Liver (tissue), 9 donors: ENCODE data around the gene BMX. TPM values are rescaled to one million over a fixed set of nuclear protein-coding genes. Genes with fewer than 3 reads are reported as not detected.

Experiments
- DNase-seq: peaks from one replicate; pipeline ENCODE4 v3.0.0-alpha.2; 2017; ENCODE audit warnings: low spot score
- H3K27ac ChIP-seq, 2 donors: one replicate each; pipeline ENCODE4 v1.7.0; 2013; ENCODE audit warnings: inconsistent platforms in 2 of 2, low read length in 2 of 2, control low read depth in 1 of 2, low read depth in 1 of 2, mild to moderate bottlenecking in 1 of 2
- H3K27me3 ChIP-seq, 4 donors: one replicate each; pipeline versions ENCODE4 v1.6.1 to v1.7.0; 2013; ENCODE audit warnings: low read length in 3 of 4, inconsistent platforms in 1 of 4, mild to moderate bottlenecking in 1 of 4, moderate library complexity in 1 of 4; ENCODE audit not compliant: control insufficient read depth in 4 of 4, insufficient read depth in 4 of 4
- H3K36me3 ChIP-seq, 4 donors: one replicate each; pipeline versions ENCODE4 v1.6.1 to v1.7.0; 2013; ENCODE audit warnings: low read length in 3 of 4, mild to moderate bottlenecking in 3 of 4, low read depth in 1 of 4, moderate library complexity in 1 of 4; ENCODE audit not compliant: control insufficient read depth in 4 of 4, insufficient read depth in 3 of 4
- H3K4me1 ChIP-seq, 4 donors: one replicate each; pipeline versions ENCODE4 v1.6.1 to v1.7.0; 2013; ENCODE audit warnings: low read length in 3 of 4, mild to moderate bottlenecking in 3 of 4, moderate library complexity in 1 of 4; ENCODE audit not compliant: control insufficient read depth in 4 of 4, insufficient read depth in 4 of 4
- H3K4me3 ChIP-seq, 3 donors: one replicate each; pipeline versions ENCODE4 v1.6.1 to v1.7.0; 2013; ENCODE audit warnings: low read length in 3 of 3, control low read depth in 1 of 3, low read depth in 1 of 3, mild to moderate bottlenecking in 1 of 3
- H3K9ac ChIP-seq, 2 donors: one replicate each; pipeline ENCODE4 v1.7.0; 2013; ENCODE audit warnings: low read length in 2 of 2, mild to moderate bottlenecking in 2 of 2, moderate library complexity in 2 of 2, control low read depth in 1 of 2, low read depth in 1 of 2
- H3K9me3 ChIP-seq, 4 donors: one replicate each; pipeline versions ENCODE4 v1.6.1 to v1.7.0; 2013; ENCODE audit warnings: low read length in 3 of 4; ENCODE audit not compliant: control insufficient read depth in 4 of 4
- EGR1 ChIP-seq, 2 donors: IDR thresholded peaks; 2 replicates each; pipeline ENCODE4 v1.6.1; 2016 to 2018; ENCODE audit warnings: antibody characterized with exemption in 2 of 2, low read depth in 2 of 2
- JUND ChIP-seq, 2 donors: IDR thresholded peaks; 2 replicates each; pipeline ENCODE4 v1.6.1; 2016; ENCODE audit warnings: antibody characterized with exemption in 2 of 2
- ZBTB33 ChIP-seq: IDR thresholded peaks from 2 replicates; pipeline ENCODE4 v1.6.1; 2016; ENCODE audit warnings: antibody characterized with exemption
- WGBS: extraction: QIAGEN DNeasy Blood & Tissue Kit; methylation state at CpG from one replicate; pipeline ENCODE4 v1.1.7; 2013; 5-methylcytosine and 5-hydroxymethylcytosine counted together
- polyA plus RNA-seq, 2 donors: library from polyadenylated mRNA; stranded (reverse) in 1 of 2; unstranded in 1 of 2; fragments of 200-250 nt in 1 of 2; fragments of >200 nt in 1 of 2; fragmentation: Nextera tagmentation in 1 of 2; extraction: Ambion mirVana in 1 of 2; gene quantifications; one replicate each; pipeline versions ENCODE4 v1.2.1 to v1.2.3, GENCODE V29; 2013 to 2015
- total RNA-seq, 2 donors: library from RNA; depleted of rRNA; stranded (reverse); fragments of >200 nt; gene quantifications; one replicate each; pipeline ENCODE4 v1.2.3, GENCODE V29; 2014
- donor health status: healthy.
- donor health status: healthy.
- donor health status: healthy.
- donor health status: healthy.
- donor health status: healthy.

BMX gene
- total and polyA plus RNA-seq, 4 donors = 0.23 to 0.67 (median 0.33) TPM

- Histone ChIP-seq H3K27me3 (peaks cover 0 to 2% (median 0%) of the 10 kb centered on the region in 4 donors), H3K9ac (no peak overlapping the region), H3K4me3 (no peak overlapping the region), H3K36me3 (no peaks in the 10 kb centered on the region), H3K9me3 (no peaks in the 10 kb centered on the region), H3K27ac (no peak overlapping the region), H3K4me1 (no peaks in the 10 kb centered on the region)
- no peak for TF ChIP-seq ZBTB33
- no peak for TF ChIP-seq JUND (IDR thresholded peaks at IDR 0.05)
- no peak for TF ChIP-seq EGR1 (IDR thresholded peaks at IDR 0.05; ENCODE audit: low read depth in 2 of 2)
- DNase-seq = no peak
- 80% methylated on average over 1 of the region's 1 CpG for WGBS
These were observed 104.6 kb downstream of the BMX start for GRCh38 chrX:15605226-15605625.

Other genes with a start within 250 kb of the BMX start
- 10 to 100 TPM in 1 of 2 donors, 1 to 10 TPM in 1; 2.8 to 11.3 TPM for gene ASB9, start 230.7 kb upstream of the BMX start, total RNA-seq
- gene ASB9, start 230.7 kb upstream of the BMX start, polyA plus RNA-seq = 1 to 10 TPM; 2.4 to 3.1 TPM
- not detected for gene ASB11, start 185.2 kb upstream of the BMX start, total RNA-seq
- gene ASB11, start 185.2 kb upstream of the BMX start, polyA plus RNA-seq = under 1 TPM in 1 of 2 donors, not detected in 1; 0.03 TPM
- gene PIGA, start 165.3 kb upstream of the BMX start, total RNA-seq = 1 to 10 TPM; 7.9 to 8.7 TPM
- 1 to 10 TPM; 3.0 to 3.3 TPM for gene PIGA, start 165.3 kb upstream of the BMX start, polyA plus RNA-seq
- gene VEGFD, start 116.4 kb upstream of the BMX start, total RNA-seq = under 1 TPM; 0.05 to 0.92 TPM
- 1 to 10 TPM in 1 of 2 donors, under 1 TPM in 1; 0.37 to 4.5 TPM for gene VEGFD, start 116.4 kb upstream of the BMX start, polyA plus RNA-seq
- 10 to 100 TPM in 1 of 2 donors, 1 to 10 TPM in 1; 9.0 to 16.4 TPM for gene PIR, start 7.5 kb upstream of the BMX start, total RNA-seq
- gene PIR, start 7.5 kb upstream of the BMX start, polyA plus RNA-seq = 10 to 100 TPM; 17.6 to 24.7 TPM
- 1 to 10 TPM in 1 of 2 donors, under 1 TPM in 1; 0.67 to 4.1 TPM for gene ACE2, start 100.2 kb downstream of the BMX start, total RNA-seq
- gene ACE2, start 100.2 kb downstream of the BMX start, polyA plus RNA-seq = under 1 TPM; 0.33 to 0.45 TPM
- 1 to 10 TPM; 1.5 to 3.0 TPM for gene CLTRN, start 164.0 kb downstream of the BMX start, total RNA-seq
- gene CLTRN, start 164.0 kb downstream of the BMX start, polyA plus RNA-seq = 10 to 100 TPM in 1 of 2 donors, 1 to 10 TPM in 1; 6.9 to 11.0 TPM
- 1 to 10 TPM; 1.2 to 2.9 TPM for gene CA5B, start 237.5 kb downstream of the BMX start, total RNA-seq
- gene CA5B, start 237.5 kb downstream of the BMX start, polyA plus RNA-seq = 1 to 10 TPM in 1 of 2 donors, under 1 TPM in 1; 0.55 to 1.9 TPM